MM.1S (cell line): ENCODE measurements around the gene BUB3.
A peak's percentile ranks its signal among the peaks of the same experiment; 100 is the strongest.

Experiments used
- DNase-seq: peaks from one replicate; pipeline ENCODE4 v3.0.0-alpha.2; 2015
- H2AFZ ChIP-seq: fragments of 300-600 bp; sonication (generic); 2 replicates; pipeline ENCODE4 v1.6.0; 2016; ENCODE audit warnings: antibody characterized with exemption, low read length
- H3F3A ChIP-seq: fragments of 300-600 bp; sonication (generic); 2 replicates; pipeline ENCODE4 v1.6.1; 2016; ENCODE audit warnings: mild to moderate bottlenecking, antibody characterized with exemption, low read length, moderate library complexity, mixed read lengths; ENCODE audit not compliant: insufficient read depth
- H3K27ac ChIP-seq: fragments of 300-600 bp; sonication (generic); 2 replicates; pipeline ENCODE4 v1.5.1; 2016; ENCODE audit warnings: mild to moderate bottlenecking, low read length
- H3K27me3 ChIP-seq: fragments of 300-600 bp; sonication (generic); replicated peaks from 2 replicates; pipeline ENCODE4 v1.6.0; 2016; ENCODE audit warnings: low read length; ENCODE audit not compliant: insufficient read depth
- H3K36me3 ChIP-seq: fragments of 300-600 bp; sonication (generic); replicated peaks from 2 replicates; pipeline ENCODE4 v1.6.1; 2016; ENCODE audit warnings: mild to moderate bottlenecking, low read length, mixed read lengths; ENCODE audit not compliant: insufficient read depth
- H3K4me1 ChIP-seq: fragments of 300-600 bp; sonication (generic); 2 replicates; pipeline ENCODE4 v1.6.1; 2016; ENCODE audit warnings: low read length, mixed read lengths
- H3K4me2 ChIP-seq: fragments of 300-600 bp; sonication (generic); 2 replicates; pipeline ENCODE4 v1.6.0; 2016; ENCODE audit warnings: low read depth, low read length
- H3K4me3 ChIP-seq: fragments of 300-600 bp; sonication (generic); 2 replicates; pipeline ENCODE4 v1.5.1; 2016; ENCODE audit warnings: low read length, mixed read lengths
- H3K79me2 ChIP-seq: fragments of 300-600 bp; sonication (generic); 2 replicates; pipeline ENCODE4 v1.6.1; 2016; ENCODE audit warnings: mixed run types, low read length, mixed read lengths
- H3K9ac ChIP-seq: fragments of 300-600 bp; sonication (generic); 2 replicates; pipeline ENCODE4 v1.6.1; 2016; ENCODE audit warnings: low read length, mixed read lengths
- H3K9me2 ChIP-seq: fragments of 300-600 bp; sonication (generic); replicated peaks from 2 replicates; pipeline ENCODE4 v1.6.1; 2016; ENCODE audit warnings: mild to moderate bottlenecking, low read length, mixed read lengths; ENCODE audit not compliant: insufficient read depth
- H3K9me3 ChIP-seq: fragments of 300-600 bp; sonication (generic); replicated peaks from 2 replicates; pipeline ENCODE4 v1.6.1; 2016; ENCODE audit warnings: mild to moderate bottlenecking, low read length, mixed read lengths; ENCODE audit not compliant: insufficient read depth
- H4K20me1 ChIP-seq: fragments of 300-600 bp; sonication (generic); 2 replicates; pipeline ENCODE4 v1.6.1; 2016; ENCODE audit warnings: mild to moderate bottlenecking, low read length, moderate library complexity, mixed read lengths; ENCODE audit not compliant: insufficient read depth
- EZH2 ChIP-seq: fragments of 300-600 bp; sonication (generic); optimal IDR thresholded peaks from 2 replicates; pipeline ENCODE3; 2017; ENCODE audit warnings: low read depth, mild to moderate bottlenecking, antibody characterized with exemption, low read length, mixed read lengths
- EZH2phosphoT487 ChIP-seq: fragments of 300-600 bp; sonication (generic); IDR thresholded peaks from 2 replicates; pipeline ENCODE4 v1.6.1; 2018; ENCODE audit warnings: antibody characterized with exemption, low read length
- TF ChIP-seq, protein P1 (sequence below): fragments of 300-600 bp; sonication (generic); IDR thresholded peaks from 2 replicates; pipeline ENCODE4 v1.5.1; 2016; ENCODE audit warnings: antibody characterized with exemption, low read length, mixed read lengths

Gene BUB3, protein sequence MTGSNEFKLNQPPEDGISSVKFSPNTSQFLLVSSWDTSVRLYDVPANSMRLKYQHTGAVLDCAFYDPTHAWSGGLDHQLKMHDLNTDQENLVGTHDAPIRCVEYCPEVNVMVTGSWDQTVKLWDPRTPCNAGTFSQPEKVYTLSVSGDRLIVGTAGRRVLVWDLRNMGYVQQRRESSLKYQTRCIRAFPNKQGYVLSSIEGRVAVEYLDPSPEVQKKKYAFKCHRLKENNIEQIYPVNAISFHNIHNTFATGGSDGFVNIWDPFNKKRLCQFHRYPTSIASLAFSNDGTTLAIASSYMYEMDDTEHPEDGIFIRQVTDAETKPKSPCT

DNA sequence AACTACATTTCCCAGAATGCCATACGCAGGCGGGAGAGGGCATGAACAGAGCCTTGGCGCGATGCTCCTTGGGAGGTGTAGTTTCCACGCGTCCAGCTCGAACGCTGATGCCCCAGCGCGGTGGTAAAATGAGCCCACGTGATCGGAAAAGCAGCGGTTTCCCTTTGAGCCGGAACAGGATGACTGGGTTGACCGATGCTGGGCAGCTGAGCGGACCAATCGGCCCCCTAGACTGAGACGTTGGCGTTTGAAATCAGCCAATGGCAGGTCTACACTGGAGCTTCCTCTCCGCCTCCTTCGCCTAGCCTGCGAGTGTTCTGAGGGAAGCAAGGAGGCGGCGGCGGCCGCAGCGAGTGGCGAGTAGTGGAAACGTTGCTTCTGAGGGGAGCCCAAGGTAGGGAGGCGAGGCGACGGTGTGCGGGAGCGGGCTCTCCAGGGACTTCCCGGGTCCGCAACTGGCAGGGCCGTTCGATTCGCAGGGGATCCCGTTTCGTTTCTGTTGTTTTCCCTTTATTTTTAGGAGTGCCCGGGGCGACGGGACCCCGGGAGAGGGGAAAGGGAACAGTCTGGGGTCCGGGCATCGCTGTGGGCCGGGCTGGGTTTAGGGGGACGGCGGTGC lies at the start of gene BUB3:
Gene BUB3 (plus strand): TSS at position 311 of the 619 bp plus-strand sequence. CDS start 516 bp downstream, outside the sequence.
- Histone ChIP-seq H3K27ac (peak within 1 kb of the TSS; percentile 82), H3K79me2 (peaks cover 50% of the 10 kb centered on the region), H3K4me1 (peaks cover 28% of the 10 kb centered on the region), H3K9me3 (no peaks in the 10 kb centered on the region), H3K36me3 (peaks cover 21% of the 10 kb centered on the region; the same call in 1 of the 2 replicates), H4K20me1 (peaks cover 7% of the 10 kb centered on the region; the same call in 1 of the 2 replicates), H3K27me3 (no peaks in the 10 kb centered on the region), H3F3A (0 out of 2 replicates have a peak, but pooled peaks cover 4% of the 10 kb centered on the region), H2AFZ (peak within 1 kb of the TSS; percentile 75), H3K4me3 (peak within 1 kb of the TSS; percentile 92), H3K9ac (peak within 1 kb of the TSS; percentile 97), H3K4me2 (peak within 1 kb of the TSS; percentile 86), H3K9me2 (no peaks in the 10 kb centered on the region)
- peak; percentile 100 for DNase-seq
- no peak for TF ChIP-seq EZH2phosphoT487
- TF ChIP-seq, protein P1, sequence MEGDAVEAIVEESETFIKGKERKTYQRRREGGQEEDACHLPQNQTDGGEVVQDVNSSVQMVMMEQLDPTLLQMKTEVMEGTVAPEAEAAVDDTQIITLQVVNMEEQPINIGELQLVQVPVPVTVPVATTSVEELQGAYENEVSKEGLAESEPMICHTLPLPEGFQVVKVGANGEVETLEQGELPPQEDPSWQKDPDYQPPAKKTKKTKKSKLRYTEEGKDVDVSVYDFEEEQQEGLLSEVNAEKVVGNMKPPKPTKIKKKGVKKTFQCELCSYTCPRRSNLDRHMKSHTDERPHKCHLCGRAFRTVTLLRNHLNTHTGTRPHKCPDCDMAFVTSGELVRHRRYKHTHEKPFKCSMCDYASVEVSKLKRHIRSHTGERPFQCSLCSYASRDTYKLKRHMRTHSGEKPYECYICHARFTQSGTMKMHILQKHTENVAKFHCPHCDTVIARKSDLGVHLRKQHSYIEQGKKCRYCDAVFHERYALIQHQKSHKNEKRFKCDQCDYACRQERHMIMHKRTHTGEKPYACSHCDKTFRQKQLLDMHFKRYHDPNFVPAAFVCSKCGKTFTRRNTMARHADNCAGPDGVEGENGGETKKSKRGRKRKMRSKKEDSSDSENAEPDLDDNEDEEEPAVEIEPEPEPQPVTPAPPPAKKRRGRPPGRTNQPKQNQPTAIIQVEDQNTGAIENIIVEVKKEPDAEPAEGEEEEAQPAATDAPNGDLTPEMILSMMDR: no peak

DNA sequence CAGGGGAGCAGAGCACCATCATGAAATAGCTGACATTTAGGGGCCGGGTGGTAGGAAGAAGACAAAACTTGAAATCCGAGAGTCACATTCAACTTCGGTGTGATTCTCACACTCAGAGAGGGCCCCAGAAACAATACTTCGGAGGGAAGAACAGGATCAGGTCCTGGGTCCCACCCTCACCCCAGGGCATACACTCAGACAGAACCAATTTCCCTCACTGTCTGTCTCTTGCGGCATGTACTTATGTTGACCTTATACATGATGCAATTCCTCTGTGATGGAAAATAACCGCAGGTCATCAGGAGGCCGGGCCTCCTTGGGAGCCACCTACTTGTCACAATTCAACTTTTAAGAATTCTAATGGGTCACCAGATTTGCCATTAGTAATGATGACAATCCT lies 44.7 kb upstream of the BUB3 start:
- no peaks in the 10 kb centered on the region for H3F3A ChIP-seq
- no peak for DNase-seq
- no peaks in the 10 kb centered on the region for H3K9me2 ChIP-seq
- no peaks in the 10 kb centered on the region for H3K36me3 ChIP-seq
- no peak overlapping the region for H3K27ac ChIP-seq
- H3K4me3 ChIP-seq: no peak overlapping the region
- TF ChIP-seq EZH2phosphoT487 (no peak), EZH2 (no peak)
- TF ChIP-seq, protein P1: no peak
- H2AFZ ChIP-seq: no peak overlapping the region
- no peaks in the 10 kb centered on the region for H3K27me3 ChIP-seq
- H3K9me3 ChIP-seq: no peaks in the 10 kb centered on the region
- H4K20me1 ChIP-seq: no peaks in the 10 kb centered on the region
- no peak overlapping the region for H3K9ac ChIP-seq
- H3K4me2 ChIP-seq: no peak overlapping the region
- no peaks in the 10 kb centered on the region for H3K79me2 ChIP-seq
- no peaks in the 10 kb centered on the region for H3K4me1 ChIP-seq

DNA sequence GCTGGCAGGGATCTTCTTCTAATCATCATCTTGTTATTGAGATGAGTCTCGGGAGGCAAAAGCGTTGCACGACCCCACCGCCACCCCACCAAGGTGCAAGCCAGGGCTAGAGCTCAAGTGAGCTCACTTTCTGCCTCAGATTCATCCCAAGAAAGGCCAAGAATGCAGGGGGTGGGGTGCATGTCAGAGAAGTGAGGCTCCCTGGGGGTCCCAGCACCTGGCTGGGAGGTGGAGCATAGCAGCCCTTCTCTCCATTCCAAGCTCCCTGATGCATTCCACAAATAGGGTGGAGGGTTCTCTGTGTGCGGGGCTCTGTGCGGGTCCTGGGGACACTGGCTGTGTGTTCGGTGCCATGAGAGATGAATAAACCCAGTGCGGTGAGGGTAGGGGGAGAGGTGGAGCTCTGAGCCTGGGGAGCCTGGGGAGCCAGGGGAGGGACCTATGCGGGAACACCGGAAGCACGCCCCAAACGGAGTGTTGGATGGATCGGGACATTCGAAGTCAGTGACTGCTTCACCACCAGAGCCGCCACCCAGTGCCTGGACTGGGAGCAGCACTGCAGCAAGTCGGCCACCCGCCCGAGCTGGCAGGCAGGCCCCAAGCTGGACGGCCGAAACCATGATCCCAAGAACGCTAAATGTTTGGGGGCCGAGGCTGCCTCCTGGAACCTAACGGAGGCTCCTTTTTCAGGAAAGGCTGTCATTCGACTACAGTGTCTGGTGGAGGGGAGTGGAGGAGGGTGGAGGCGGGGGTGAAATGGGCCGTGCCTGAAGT lies 36.4 kb upstream of the BUB3 start:
- no peaks in the 10 kb centered on the region for H3F3A ChIP-seq
- H3K27me3 ChIP-seq: no peaks in the 10 kb centered on the region
- H3K4me3 ChIP-seq: no peak overlapping the region
- H3K9me2 ChIP-seq: no peaks in the 10 kb centered on the region
- no peak overlapping the region for H3K9ac ChIP-seq
- H3K27ac ChIP-seq: no peak overlapping the region
- TF ChIP-seq EZH2phosphoT487 (no peak), EZH2 (no peak)
- TF ChIP-seq, protein P1: no peak
- no peak overlapping the region for H3K4me2 ChIP-seq
- no peaks in the 10 kb centered on the region for H3K9me3 ChIP-seq
- no peak for DNase-seq
- H2AFZ ChIP-seq: no peak overlapping the region
- H3K4me1 ChIP-seq: no peaks in the 10 kb centered on the region
- no peaks in the 10 kb centered on the region for H3K79me2 ChIP-seq
- no peaks in the 10 kb centered on the region for H3K36me3 ChIP-seq
- no peaks in the 10 kb centered on the region for H4K20me1 ChIP-seq
